ENCODE data around the gene CHML. TPM values are rescaled to one million over a fixed set of nuclear protein-coding genes. Genes with fewer than 3 reads are reported as not detected.
A peak's percentile ranks its signal among the peaks of the same experiment; 100 is the strongest.

The CHML gene
- total and polyA plus RNA-seq, 2 experiments from 2014 or later, result 19.9 to 66.8 TPM

- H3K4me1 ChIP-seq (ENCODE audit: insufficient read depth), result no peaks in the 10 kb centered on the region
- TF ChIP-seq CTCF (conservative IDR thresholded peaks at IDR 0.05; ENCODE audit: low read depth in 2 of 2) (peak; percentile 64 to 73), POLR2AphosphoS5 (IDR thresholded peaks at IDR 0.05; ENCODE audit: low read depth) (no peak)
- peak; percentile 59 for DNase-seq (ENCODE audit: low spot score)
- H3F3A ChIP-seq (replicated peaks; ENCODE audit: low read depth), result no peaks in the 10 kb centered on the region
- H3K4me2 ChIP-seq, result no peak overlapping the region
- no peaks in the 10 kb centered on the region for H4K20me1 ChIP-seq (replicated peaks; ENCODE audit: insufficient read depth)
- no peak overlapping the region for H3K4me3 ChIP-seq
- no peaks in the 10 kb centered on the region for H3K9me2 ChIP-seq (ENCODE audit: insufficient read depth)
- H3K4me1 Mint-ChIP-seq, result no peaks in the 10 kb centered on the region
- H3K36me3 Mint-ChIP-seq (ENCODE audit: low read depth), result no peaks in the 10 kb centered on the region
- H3K36me3 ChIP-seq (ENCODE audit: insufficient read depth), result no peaks in the 10 kb centered on the region; the same call in 1 of the 2 replicates
- H3K27me3 ChIP-seq (ENCODE audit: insufficient read depth), result no peaks in the 10 kb centered on the region
- H3K27me3 Mint-ChIP-seq (ENCODE audit: insufficient read depth, low read depth, poor library complexity), result peaks cover 6% of the 10 kb centered on the region
- H3K4me3 Mint-ChIP-seq, result no peak overlapping the region
- H3K27ac Mint-ChIP-seq, result no peak overlapping the region
- H3K9me3 Mint-ChIP-seq, result no peaks in the 10 kb centered on the region
- H3K27ac ChIP-seq (ENCODE audit: low read depth), result no peak overlapping the region
- no peaks in the 10 kb centered on the region for H3K79me2 ChIP-seq (replicated peaks; ENCODE audit: insufficient read depth)
- ATAC-seq, result peak; percentile 92
- no peak overlapping the region for H2AFZ ChIP-seq
These were observed 34.9 kb downstream of the CHML start for GRCh38 chr1:241605146-241605805.

- H3K79me2 ChIP-seq (replicated peaks; ENCODE audit: insufficient read depth), result no peaks in the 10 kb centered on the region
- ATAC-seq, result no peak
These were observed 36.4 kb downstream of the CHML start for GRCh38 chr1:241603731-241604245.

More at GRCh38 chr1:241603731-241604245, 36.4 kb downstream of the CHML start:
- no peak for DNase-seq (ENCODE audit: low spot score)
- no peaks in the 10 kb centered on the region for H3K27me3 ChIP-seq (ENCODE audit: insufficient read depth)
- H3K36me3 ChIP-seq (ENCODE audit: insufficient read depth), result no peaks in the 10 kb centered on the region; the same call in 1 of the 2 replicates
- H3K4me1 Mint-ChIP-seq, result no peaks in the 10 kb centered on the region
- H3K27ac Mint-ChIP-seq, result no peak overlapping the region
- H3F3A ChIP-seq (replicated peaks; ENCODE audit: low read depth), result no peaks in the 10 kb centered on the region
- no peaks in the 10 kb centered on the region for H3K36me3 Mint-ChIP-seq (ENCODE audit: low read depth)
- H3K27ac ChIP-seq (ENCODE audit: low read depth), result no peak overlapping the region
- H3K27me3 Mint-ChIP-seq (ENCODE audit: insufficient read depth, low read depth, poor library complexity), result peaks cover 8% of the 10 kb centered on the region
- no peak overlapping the region for H3K4me2 ChIP-seq
- no peaks in the 10 kb centered on the region for H3K9me2 ChIP-seq (ENCODE audit: insufficient read depth)
- no peaks in the 10 kb centered on the region for H3K9me3 Mint-ChIP-seq
- no peak overlapping the region for H2AFZ ChIP-seq
- no peak overlapping the region for H3K4me3 ChIP-seq
- H3K4me1 ChIP-seq (ENCODE audit: insufficient read depth), result no peaks in the 10 kb centered on the region
- TF ChIP-seq NANOG (IDR thresholded peaks at IDR 0.05; ENCODE audit: borderline replicate concordance), result no peak
- TF ChIP-seq REST (IDR thresholded peaks at IDR 0.05; ENCODE audit: unreplicated experiment), result no peak
- TF ChIP-seq CREB1 (CRISPR knock-in tag; IDR thresholded peaks at IDR 0.05; ENCODE audit: low read depth), result no peak
- no peak for TF ChIP-seq STAT1 (IDR thresholded peaks at IDR 0.05; ENCODE audit: unreplicated experiment)
- H3K4me3 Mint-ChIP-seq, result no peak overlapping the region
- H4K20me1 ChIP-seq (replicated peaks; ENCODE audit: insufficient read depth), result no peaks in the 10 kb centered on the region

Data from GM23338 (cell line).